Neuronal stem cell (in vitro differentiated cells): ENCODE measurements around the gene DIDO1.

Experiments used
- DNase-seq: peaks from one replicate; pipeline ENCODE4 v3.0.0-alpha.2; 2013; ENCODE audit warnings: low spot score
- H2AFZ ChIP-seq: one replicate; pipeline ENCODE4 v1.6.1; 2013; ENCODE audit warnings: mild to moderate bottlenecking, low read length, inconsistent platforms
- H2AK5ac ChIP-seq: 2 replicates; pipeline ENCODE4 v1.6.1; 2013; ENCODE audit warnings: low read depth, mild to moderate bottlenecking, inconsistent platforms, low read length, moderate library complexity, mixed read lengths
- H2BK120ac ChIP-seq: 2 replicates; pipeline ENCODE4 v1.6.1; 2013; ENCODE audit warnings: low read depth, mild to moderate bottlenecking, inconsistent platforms, low read length, moderate library complexity, mixed read lengths
- H2BK12ac ChIP-seq: one replicate; pipeline ENCODE4 v1.6.1; 2013; ENCODE audit warnings: low read length, inconsistent platforms
- H2BK15ac ChIP-seq: 2 replicates; pipeline ENCODE4 v1.6.1; 2013; ENCODE audit warnings: mild to moderate bottlenecking, low read length, inconsistent platforms, mixed read lengths
- H2BK5ac ChIP-seq: one replicate; pipeline ENCODE4 v1.6.1; 2013; ENCODE audit warnings: inconsistent platforms, mild to moderate bottlenecking, low read length, moderate library complexity
- H3K14ac ChIP-seq: one replicate; pipeline ENCODE4 v1.6.1; 2013; ENCODE audit warnings: low read length, inconsistent platforms
- H3K18ac ChIP-seq: 2 replicates; pipeline ENCODE4 v1.6.1; 2013; ENCODE audit warnings: low read length, inconsistent platforms
- H3K23ac ChIP-seq: 2 replicates; pipeline ENCODE4 v1.6.1; 2013; ENCODE audit warnings: low read depth, mild to moderate bottlenecking, mixed read lengths, low read length, inconsistent platforms; ENCODE audit not compliant: poor library complexity
- H3K27ac ChIP-seq: replicated peaks from 3 replicates; pipeline ENCODE4 v1.5.1; 2013; ENCODE audit warnings: low read length, inconsistent platforms
- H3K27me3 ChIP-seq, 3 experiments: 2 replicates each; pipeline ENCODE4 v1.6.1; 2013; ENCODE audit warnings: low read length in 3 of 3, mild to moderate bottlenecking in 2 of 3, inconsistent platforms in 1 of 3, low read depth in 1 of 3, mixed read lengths in 1 of 3, moderate library complexity in 1 of 3; ENCODE audit not compliant: control insufficient read depth in 3 of 3, insufficient read depth in 3 of 3
- H3K36me3 ChIP-seq, 2 donors: replicated peaks in 1 of 2; 2 replicates each; pipeline ENCODE4 v1.6.1; 2013; ENCODE audit warnings: low read length in 2 of 2; ENCODE audit not compliant: control insufficient read depth in 2 of 2, insufficient read depth in 2 of 2
- H3K4ac ChIP-seq: 2 replicates; pipeline ENCODE4 v1.6.1; 2013; ENCODE audit warnings: inconsistent platforms, mild to moderate bottlenecking, low read length, moderate library complexity
- H3K4me1 ChIP-seq, 2 donors: 1 replicate in 1 of 2; 2 replicates in 1 of 2; pipeline ENCODE4 v1.6.1; 2013; ENCODE audit warnings: low read length in 2 of 2, low read depth in 1 of 2; ENCODE audit not compliant: control insufficient read depth in 2 of 2, insufficient read depth in 1 of 2
- H3K4me2 ChIP-seq: one replicate; pipeline ENCODE4 v1.6.1; 2013; ENCODE audit warnings: mild to moderate bottlenecking, low read length, inconsistent platforms; ENCODE audit not compliant: insufficient read depth, poor library complexity, severe bottlenecking
- H3K4me3 ChIP-seq, 2 donors: 2 replicates each; pipeline ENCODE4 v1.5.1; 2013; ENCODE audit warnings: low read length in 2 of 2, mild to moderate bottlenecking in 2 of 2, inconsistent platforms in 1 of 2, moderate library complexity in 1 of 2
- H3K79me1 ChIP-seq: one replicate; pipeline ENCODE4 v1.6.1; 2013; ENCODE audit warnings: low read depth, mild to moderate bottlenecking, inconsistent platforms, low read length, moderate library complexity
- H3K9ac ChIP-seq: one replicate; pipeline ENCODE4 v1.6.1; 2013; ENCODE audit warnings: mild to moderate bottlenecking, low read depth, low read length, inconsistent platforms; ENCODE audit not compliant: poor library complexity
- H3K9me3 ChIP-seq, 2 donors: replicated peaks in 1 of 2; 2 replicates each; pipeline versions ENCODE3 to v1.6.1; 2013; ENCODE audit warnings: low read length in 2 of 2, mild to moderate bottlenecking in 2 of 2, inconsistent platforms in 1 of 2, low read depth in 1 of 2, mixed read lengths in 1 of 2, moderate library complexity in 1 of 2; ENCODE audit not compliant: control insufficient read depth in 2 of 2, insufficient read depth in 1 of 2
- H4K8ac ChIP-seq: one replicate; pipeline ENCODE4 v1.6.1; 2013; ENCODE audit warnings: low read depth, mild to moderate bottlenecking, inconsistent platforms, low read length, moderate library complexity
- H4K91ac ChIP-seq: one replicate; pipeline ENCODE4 v1.6.1; 2013; ENCODE audit warnings: low read length, low read depth, mild to moderate bottlenecking, inconsistent platforms; ENCODE audit not compliant: poor library complexity
- WGBS, 2 donors: extraction: QIAGEN DNeasy Blood & Tissue Kit; methylation state at CpG; one replicate each; pipeline ENCODE4 v1.1.7; 2013; ENCODE audit warnings: missing lambda C conversion rate in 2 of 2, mixed read lengths in 1 of 2; ENCODE audit not compliant: insufficient read length in 2 of 2, insufficient replicate concordance in 1 of 2; ENCODE audit errors: extremely low coverage in 2 of 2; 5-methylcytosine and 5-hydroxymethylcytosine counted together

Gene DIDO1

DNA sequence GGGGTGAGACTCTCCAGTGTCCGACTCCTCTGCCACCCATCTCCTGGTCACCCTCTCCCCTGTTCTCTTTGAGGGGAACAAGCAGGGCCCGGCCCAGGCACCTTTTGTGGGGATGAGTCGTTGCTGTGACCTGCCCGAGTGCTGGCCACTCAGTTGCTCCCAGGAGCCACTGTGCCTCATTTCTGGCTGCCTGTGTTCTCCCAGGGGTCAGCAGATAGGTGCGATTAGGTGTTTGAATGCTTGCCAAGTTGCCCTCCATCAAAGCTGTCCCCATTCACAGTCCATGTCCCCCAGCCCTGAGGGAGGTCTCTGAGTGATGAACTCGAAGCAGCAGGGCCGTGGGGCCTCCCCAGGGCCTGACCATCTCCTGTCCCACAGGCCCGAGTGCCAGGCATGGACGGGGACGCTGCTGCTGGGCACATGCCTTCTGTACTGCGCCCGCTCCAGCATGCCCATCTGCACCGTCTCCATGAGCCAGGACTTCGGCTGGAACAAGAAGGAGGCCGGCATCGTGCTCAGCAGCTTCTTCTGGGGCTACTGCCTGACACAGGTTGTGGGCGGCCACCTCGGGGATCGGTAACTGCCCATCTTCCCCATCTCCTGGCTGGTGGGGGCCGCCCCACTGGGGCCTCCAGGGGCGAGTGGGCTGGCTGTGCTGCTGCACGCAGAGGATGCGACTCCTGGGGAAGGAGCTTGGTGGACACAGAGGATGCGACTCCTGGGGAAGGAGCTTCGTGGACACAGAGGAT is 30.3 kb upstream of the DIDO1 start:
- H2BK120ac ChIP-seq, result peak overlapping the region; percentile 94
- H3K4me2 ChIP-seq, result no peak overlapping the region
- H3K18ac ChIP-seq, result peak overlapping the region; percentile 76
- H3K79me1 ChIP-seq, result peaks cover 6% of the 10 kb centered on the region
- H3K4me1 ChIP-seq, result peaks cover 18 to 21% of the 10 kb centered on the region in 2 donors
- peak overlapping the region; percentile 66 for H2BK5ac ChIP-seq
- no peak overlapping the region for H3K4me3 ChIP-seq
- H3K4ac ChIP-seq, result no peak overlapping the region
- H3K14ac ChIP-seq, result peak overlapping the region; percentile 38
- DNase-seq, result no peak
- H4K91ac ChIP-seq, result no peak overlapping the region
- H2BK15ac ChIP-seq, result peak overlapping the region; percentile 75
- no peak overlapping the region for H2AFZ ChIP-seq
- no peak overlapping the region for H4K8ac ChIP-seq
- peaks cover 0 to 4% of the 10 kb centered on the region in 2 donors for H3K36me3 ChIP-seq
- H3K27ac ChIP-seq, result no peak overlapping the region
- H3K9ac ChIP-seq, result peak overlapping the region; percentile 77
- H3K9me3 ChIP-seq, result peaks cover 0 to 5% of the 10 kb centered on the region in 2 donors
- peaks cover 0 to 3% (median 0%) of the 10 kb centered on the region in 3 experiments for H3K27me3 ChIP-seq
- peak overlapping the region; percentile 86 for H2AK5ac ChIP-seq
- H3K23ac ChIP-seq, result peak overlapping the region; percentile 17
- peak overlapping the region; percentile 90 for H2BK12ac ChIP-seq
- WGBS, 2 donors, result no CpG with 5 or more reads among the region's 25 CpGs

GRCh38 chr20:62955519-62956386 is 29.4 kb upstream of the DIDO1 start:
- Histone ChIP-seq H2BK15ac (peak overlapping the region; percentile 93), H3K4me1 (peaks cover 18 to 21% of the 10 kb centered on the region in 2 donors), H3K4ac (peak overlapping the region; percentile 53), H3K36me3 (peaks cover 4 to 5% of the 10 kb centered on the region in 2 donors), H3K27me3 (peaks cover 0 to 3% (median 0%) of the 10 kb centered on the region in 3 experiments), H2AK5ac (peak overlapping the region; percentile 86), H2BK5ac (peak overlapping the region; percentile 66), H3K23ac (no peak overlapping the region), H3K9me3 (peaks cover 0 to 5% of the 10 kb centered on the region in 2 donors), H3K4me3 (no peak overlapping the region), H2AFZ (peak overlapping the region; percentile 35), H3K18ac (peak overlapping the region; percentile 19), H3K4me2 (no peak overlapping the region), H3K79me1 (peaks cover 6% of the 10 kb centered on the region), H4K8ac (no peak overlapping the region), H3K14ac (no peak overlapping the region), H2BK120ac (peak overlapping the region; percentile 76), H3K27ac (no peak overlapping the region), H4K91ac (no peak overlapping the region), H3K9ac (no peak overlapping the region), H2BK12ac (peak overlapping the region; percentile 90)
- no peak for DNase-seq
- no CpG with 5 or more reads among the region's 23 CpGs for WGBS, 2 donors

GRCh38 chr20:62953839-62954703 is 27.8 kb upstream of the DIDO1 start:
- peak overlapping the region; percentile 94 for H2BK5ac ChIP-seq
- H3K4me2 ChIP-seq, result peak overlapping the region; percentile 56
- H3K27ac ChIP-seq, result peak overlapping the region; percentile 12
- H3K18ac ChIP-seq, result peak overlapping the region; percentile 98
- H3K14ac ChIP-seq, result no peak overlapping the region
- peak overlapping the region; percentile 87 for H2AFZ ChIP-seq
- peaks cover 8 to 22% of the 10 kb centered on the region in 2 donors for H3K36me3 ChIP-seq
- peak overlapping the region; percentile 89 for H2BK120ac ChIP-seq
- peaks cover 0 to 3% (median 0%) of the 10 kb centered on the region in 3 experiments for H3K27me3 ChIP-seq
- peak overlapping the region; percentile 97 for H2BK12ac ChIP-seq
- H3K9me3 ChIP-seq, result peaks cover 5 to 6% of the 10 kb centered on the region in 2 donors
- peaks cover 6% of the 10 kb centered on the region for H3K79me1 ChIP-seq
- peak overlapping the region; percentile 100 for H2AK5ac ChIP-seq
- peak overlapping the region; percentile 100 for H2BK15ac ChIP-seq
- H3K9ac ChIP-seq, result peak overlapping the region; percentile 83
- no CpG with 5 or more reads among the region's 32 CpGs for WGBS, 2 donors
- DNase-seq, result peak; percentile 57
- H4K8ac ChIP-seq, result no peak overlapping the region
- H3K23ac ChIP-seq, result peak overlapping the region; percentile 44
- peak overlapping the region in 1 of 2 donors; percentile 29 for H3K4me3 ChIP-seq
- H3K4ac ChIP-seq, result peak overlapping the region; percentile 58
- H3K4me1 ChIP-seq, result peaks cover 18 to 19% of the 10 kb centered on the region in 2 donors
- peak overlapping the region; percentile 56 for H4K91ac ChIP-seq
